ENCODE data around the gene KBTBD3. TPM values are rescaled to one million over a fixed set of nuclear protein-coding genes. Genes with fewer than 3 reads are reported as not detected.

KBTBD3 gene
- total RNA-seq, 4 donors from 2014 or later = 3.6 to 8.3 (median 6.6) TPM

- intact Hi-C loops (cut with DNase I) = no loop called here
- TF ChIP-seq CTCF (IDR thresholded peaks at IDR 0.05) = peak; percentile 79 to 93 (median 81)
- no peak for TF ChIP-seq EP300 (IDR thresholded peaks at IDR 0.05)
- DNase-seq (ENCODE audit: extremely low spot score) = no peak
- Histone ChIP-seq H3K36me3 (peaks cover 3 to 25% (median 13%) of the 10 kb centered on the region in 4 donors), H3K27me3 (no peaks in the 10 kb centered on the region), H3K9me3 (no peaks in the 10 kb centered on the region), H3K27ac (replicated peaks in 1 of 4) (peak overlapping the region in 2 of 4 donors; percentile 39 to 57), H3K4me1 (peaks cover 21 to 73% (median 65%) of the 10 kb centered on the region in 4 donors), H3K4me3 (peak overlapping the region in 1 of 4 donors; percentile 3)
- WGBS = 39% methylated on average over 9 of the region's 9 CpGs
Measured at GRCh38 chr11:106087815-106088435, 10.8 kb upstream of the KBTBD3 start.

- intact Hi-C loops (cut with DNase I) = no loop called here
- peaks cover 21 to 76% (median 76%) of the 10 kb centered on the region in 4 donors for H3K4me1 ChIP-seq
- peaks cover 0 to 23% (median 9%) of the 10 kb centered on the region in 4 donors for H3K36me3 ChIP-seq
- H3K27ac ChIP-seq (replicated peaks in 1 of 4) = peak overlapping the region; percentile 2 to 57 (median 24)
- 63% methylated on average over 2 of the region's 2 CpGs for WGBS
- TF ChIP-seq CTCF (IDR thresholded peaks at IDR 0.05) (no peak), POLR2AphosphoS5 (IDR thresholded peaks at IDR 0.05) (no peak), EP300 (IDR thresholded peaks at IDR 0.05) (no peak), POLR2A (IDR thresholded peaks at IDR 0.05; ENCODE audit: low read depth) (no peak)
- no peaks in the 10 kb centered on the region for H3K9me3 ChIP-seq
- no peaks in the 10 kb centered on the region for H3K27me3 ChIP-seq
- DNase-seq (ENCODE audit: extremely low spot score) = no peak
- peak overlapping the region in 1 of 4 donors; percentile 3 for H3K4me3 ChIP-seq
Measured at GRCh38 chr11:106086850-106087249, 9.7 kb upstream of the KBTBD3 start.

- TF ChIP-seq CTCF (IDR thresholded peaks at IDR 0.05) (no peak), POLR2A (IDR thresholded peaks at IDR 0.05; ENCODE audit: low read depth) (no peak), EP300 (IDR thresholded peaks at IDR 0.05) (no peak), POLR2AphosphoS5 (IDR thresholded peaks at IDR 0.05) (no peak)
- H3K4me3 ChIP-seq = no peak overlapping the region
- H3K27me3 ChIP-seq = no peaks in the 10 kb centered on the region
- H3K4me1 ChIP-seq = peaks cover 25 to 77% (median 76%) of the 10 kb centered on the region in 4 donors
- H3K9me3 ChIP-seq = no peaks in the 10 kb centered on the region
- peaks cover 0 to 20% (median 7%) of the 10 kb centered on the region in 4 donors for H3K36me3 ChIP-seq
- peak overlapping the region; percentile 2 to 57 (median 24) for H3K27ac ChIP-seq (replicated peaks in 1 of 4)
- intact Hi-C loops (cut with DNase I) = no loop called here
- WGBS = 100% methylated on average over 1 of the region's 1 CpG
- no peak for DNase-seq (ENCODE audit: extremely low spot score)
Measured at GRCh38 chr11:106086135-106086534, 9.0 kb upstream of the KBTBD3 start.

GRCh38 chr11:106082096-106082495 is 4.9 kb upstream of the KBTBD3 start:
- Histone ChIP-seq H3K4me3 (no peak overlapping the region), H3K4me1 (peaks cover 24 to 67% (median 65%) of the 10 kb centered on the region in 4 donors), H3K27ac (replicated peaks in 1 of 4) (no peak overlapping the region), H3K27me3 (no peaks in the 10 kb centered on the region), H3K9me3 (no peaks in the 10 kb centered on the region), H3K36me3 (peaks cover 0 to 29% (median 7%) of the 10 kb centered on the region in 4 donors)
- TF ChIP-seq CTCF (IDR thresholded peaks at IDR 0.05) (no peak), POLR2A (IDR thresholded peaks at IDR 0.05; ENCODE audit: low read depth) (no peak), POLR2AphosphoS5 (IDR thresholded peaks at IDR 0.05) (no peak), EP300 (IDR thresholded peaks at IDR 0.05) (no peak)
- DNase-seq (ENCODE audit: extremely low spot score) = no peak
- intact Hi-C loops (cut with DNase I) = no loop called here

Measured in esophagus muscularis mucosa (tissue), 4 donors.